ENCODE data around the gene PRLR.
"Not testable (repeated sequence)": the region's sequence is repeated elsewhere in the genome, so short reads cannot be mapped to it uniquely, and the experiment has no call there.

PRLR gene

GRCh38 chr5:35198075-35198474 lies 32.2 kb downstream of the PRLR start:
- in situ Hi-C loops (cut with MboI; ENCODE audit: low sequenced_read_pairs): no loop called here

- in situ Hi-C loops (cut with MboI; ENCODE audit: low sequenced_read_pairs): no loop called here
Measured at GRCh38 chr5:35197351-35197750, 32.9 kb downstream of the PRLR start.

GRCh38 chr5:35195472-35195852 lies 34.8 kb downstream of the PRLR start:
- in situ Hi-C loops (cut with MboI; ENCODE audit: low sequenced_read_pairs): no loop called here

GRCh38 chr5:35194635-35195471 lies 35.4 kb downstream of the PRLR start:
- in situ Hi-C loops (cut with MboI; ENCODE audit: low sequenced_read_pairs): no loop called here

GRCh38 chr5:35192506-35192905 lies 37.8 kb downstream of the PRLR start:
- in situ Hi-C loops (cut with MboI; ENCODE audit: low sequenced_read_pairs): no loop called here

- in situ Hi-C loops (cut with MboI; ENCODE audit: low sequenced_read_pairs): not testable (repeated sequence)
Measured at GRCh38 chr5:35189801-35190200, 40.5 kb downstream of the PRLR start.

- in situ Hi-C loops (cut with MboI; ENCODE audit: low sequenced_read_pairs): no loop called here
Measured at GRCh38 chr5:35188031-35188457, 42.2 kb downstream of the PRLR start.

- in situ Hi-C loops (cut with MboI; ENCODE audit: low sequenced_read_pairs): not testable (repeated sequence)
Measured at GRCh38 chr5:35187621-35188020, 42.7 kb downstream of the PRLR start.

GRCh38 chr5:35186749-35187148 lies 43.5 kb downstream of the PRLR start:
- in situ Hi-C loops (cut with MboI; ENCODE audit: low sequenced_read_pairs): no loop called here

- in situ Hi-C loops (cut with MboI; ENCODE audit: low sequenced_read_pairs): no loop called here
Measured at GRCh38 chr5:35185518-35185917, 44.8 kb downstream of the PRLR start.

- in situ Hi-C loops (cut with MboI; ENCODE audit: low sequenced_read_pairs): no loop called here
Measured at GRCh38 chr5:35183556-35183955, 46.7 kb downstream of the PRLR start.

GRCh38 chr5:35182910-35183535 lies 47.3 kb downstream of the PRLR start:
- in situ Hi-C loops (cut with MboI; ENCODE audit: low sequenced_read_pairs): no loop called here

- in situ Hi-C loops (cut with MboI; ENCODE audit: low sequenced_read_pairs): no loop called here
Measured at GRCh38 chr5:35182486-35182885, 47.8 kb downstream of the PRLR start.

GRCh38 chr5:35180046-35180445 lies 50.2 kb downstream of the PRLR start:
- in situ Hi-C loops (cut with MboI; ENCODE audit: low sequenced_read_pairs): no loop called here

GRCh38 chr5:35177783-35178182 lies 52.5 kb downstream of the PRLR start:
- in situ Hi-C loops (cut with MboI; ENCODE audit: low sequenced_read_pairs): no loop called here

GRCh38 chr5:35172533-35172932 lies 57.8 kb downstream of the PRLR start:
- in situ Hi-C loops (cut with MboI; ENCODE audit: low sequenced_read_pairs): no loop called here

GRCh38 chr5:35171991-35172390 lies 58.3 kb downstream of the PRLR start:
- in situ Hi-C loops (cut with MboI; ENCODE audit: low sequenced_read_pairs): no loop called here

GRCh38 chr5:35171078-35171477 lies 59.2 kb downstream of the PRLR start:
- in situ Hi-C loops (cut with MboI; ENCODE audit: low sequenced_read_pairs): no loop called here

GRCh38 chr5:35166043-35166442 lies 64.2 kb downstream of the PRLR start:
- in situ Hi-C loops (cut with MboI; ENCODE audit: low sequenced_read_pairs): no loop called here

GRCh38 chr5:35164860-35165542 lies 65.3 kb downstream of the PRLR start:
- in situ Hi-C loops (cut with MboI; ENCODE audit: low sequenced_read_pairs): no loop called here

- in situ Hi-C loops (cut with MboI; ENCODE audit: low sequenced_read_pairs): no loop called here
Measured at GRCh38 chr5:35163710-35164033, 66.6 kb downstream of the PRLR start.

Measured in HL-60/S4 treated with phorbol 12-myristate 13-acetate at 8.2 ng/mL for 4 days and 3 days (cell line).